ENCODE results near the gene ABCC5.

GRCh38 chr3:184016169-184016570, 1.5 kb downstream of the ABCC5 start:
- TF ChIP-seq CTCF (optimal IDR thresholded peaks at IDR 0.05 in 1 of 3, IDR thresholded peaks at IDR 0.05 in 1 of 3, conservative IDR thresholded peaks at IDR 0.05 in 1 of 3; ENCODE audit: extremely low read depth in 1 of 3, insufficient read depth in 2 of 3, low read length in 3 of 3) = no peak
- no peak for TF ChIP-seq EZH2 (IDR thresholded peaks at IDR 0.05; ENCODE audit: low read length)

All from keratinocyte (primary cell).